Measurements from ENCODE around the gene ZFP30.
"Not testable (repeated sequence)": the region's sequence is repeated elsewhere in the genome, so short reads cannot be mapped to it uniquely, and the experiment has no call there.

Gene ZFP30

GRCh38 chr19:37655301-37655688, at the start of gene ZFP30:
ZFP30 (minus strand) TSS chr19:37655465; CDS start chr19:37647822, 7,643 bp downstream.
- DNase-seq (ENCODE audit: low read depth) = peak; percentile 47

GRCh38 chr19:37699057-37699456, 43.8 kb upstream of the ZFP30 start:
- DNase-seq (ENCODE audit: low read depth) = no peak

GRCh38 chr19:37698216-37698615, 43.0 kb upstream of the ZFP30 start:
- DNase-seq (ENCODE audit: low read depth) = no peak

- DNase-seq (ENCODE audit: low read depth) = no peak
Observed at GRCh38 chr19:37695144-37695899, 40.1 kb upstream of the ZFP30 start.

GRCh38 chr19:37692956-37693620, 37.8 kb upstream of the ZFP30 start:
- no peak for DNase-seq (ENCODE audit: low read depth)

GRCh38 chr19:37691881-37692504, 36.7 kb upstream of the ZFP30 start:
- DNase-seq (ENCODE audit: low read depth) = peak; percentile 34

- no peak for DNase-seq (ENCODE audit: low read depth)
Observed at GRCh38 chr19:37683520-37683919, 28.3 kb upstream of the ZFP30 start.

GRCh38 chr19:37669450-37669914, 14.2 kb upstream of the ZFP30 start:
- DNase-seq (ENCODE audit: low read depth) = no peak

- DNase-seq (ENCODE audit: low read depth) = not testable (repeated sequence)
Observed at GRCh38 chr19:37657157-37657556, 1.9 kb upstream of the ZFP30 start.

- DNase-seq (ENCODE audit: low read depth) = peak; percentile 39
Observed at GRCh38 chr19:37655689-37656371, 565 bp upstream of the ZFP30 start.

- peak; percentile 7 for DNase-seq (ENCODE audit: low read depth)
Observed at GRCh38 chr19:37654629-37655300, 500 bp downstream of the ZFP30 start.

GRCh38 chr19:37654118-37654517, 1.1 kb downstream of the ZFP30 start:
- no peak for DNase-seq (ENCODE audit: low read depth)

GRCh38 chr19:37635076-37636056, 19.9 kb downstream of the ZFP30 start:
- DNase-seq (ENCODE audit: low read depth) = no peak

- DNase-seq (ENCODE audit: low read depth) = no peak
Observed at GRCh38 chr19:37594982-37595382, 60.3 kb downstream of the ZFP30 start.

GRCh38 chr19:37594304-37594981, 60.8 kb downstream of the ZFP30 start, which contains the start of the genes ZNF540 and ZNF571:
ZNF540 (plus strand) TSS chr19:37594876; CDS start chr19:37598448, 3,572 bp downstream.
ZNF571 (minus strand) TSS chr19:37594792; CDS start chr19:37586676, 8,116 bp downstream.
- peak; percentile 70 for DNase-seq (ENCODE audit: low read depth)

GRCh38 chr19:37593996-37594303, 61.3 kb downstream of the ZFP30 start:
- DNase-seq (ENCODE audit: low read depth) = no peak

- no peak for DNase-seq (ENCODE audit: low read depth)
Observed at GRCh38 chr19:37583340-37583739, 71.9 kb downstream of the ZFP30 start.

- no peak for DNase-seq (ENCODE audit: low read depth)
Observed at GRCh38 chr19:37572203-37572602, 83.1 kb downstream of the ZFP30 start.

GRCh38 chr19:37565370-37565669, 89.9 kb downstream of the ZFP30 start:
- no peak for DNase-seq (ENCODE audit: low read depth)
